ENCODE results near the gene MBD3. TPM values are rescaled to one million over a fixed set of nuclear protein-coding genes. Genes with fewer than 3 reads are reported as not detected.

The MBD3 gene
- total and polyA plus RNA-seq, 2 of the 4 experiments (the other 2 are of a cell fraction), result 42.5 to 66.3 TPM

- no peaks in the 10 kb centered on the region for H3K79me1 ChIP-seq (ENCODE audit: low read depth in 1 of 2, low read length in 2 of 2)
- no peak overlapping the region for H4K8ac ChIP-seq (ENCODE audit: low read depth in 2 of 2, low read length in 2 of 2)
- no peak overlapping the region for H4K91ac ChIP-seq (ENCODE audit: insufficient read depth, low read depth, low read length)
- intact Hi-C loops (cut with micrococcal nuclease) (no loop called here), dilution Hi-C loops (cut with HindIII; ENCODE audit: low sequenced_read_pairs, unreplicated experiment) (no loop called here), in situ Hi-C loops (cut with MboI; ENCODE audit: low sequenced_read_pairs) (loop anchor here (25.0 kb wide), 1 partner anchor 258 kb away; no protein-coding TSS in a partner anchor)
- TF ChIP-seq CTCF (conservative IDR thresholded peaks at IDR 0.05; ENCODE audit: low read depth, low read length) (no peak), FOS (IDR thresholded peaks at IDR 0.05; ENCODE audit: low read depth, low read length) (no peak), RAD21 (IDR thresholded peaks at IDR 0.05; ENCODE audit: low read length) (no peak), MAZ (IDR thresholded peaks at IDR 0.05; ENCODE audit: borderline replicate concordance, low read depth, low read length) (no peak), POLR2A (IDR thresholded peaks at IDR 0.05; ENCODE audit: low read depth, low read length) (no peak), ELK1 (IDR thresholded peaks at IDR 0.05; ENCODE audit: borderline replicate concordance, low read depth, low read length) (no peak), NFE2L2 (IDR thresholded peaks at IDR 0.05; ENCODE audit: low read depth, low read length) (no peak), CEBPB (IDR thresholded peaks at IDR 0.05; ENCODE audit: low read depth, low read length) (no peak)
- peaks cover 12% of the 10 kb centered on the region for H3K27me3 ChIP-seq (ENCODE audit: control insufficient read depth, insufficient read depth, low read length)
- no peak overlapping the region for H3K4me3 ChIP-seq (ENCODE audit: insufficient read depth, low read depth, low read length)
- no TSS peak for BruUV-seq (replicated peaks)
- H2AK5ac ChIP-seq (ENCODE audit: low read depth, low read length), result no peak overlapping the region
- no peak overlapping the region for H2BK20ac ChIP-seq (ENCODE audit: low read depth, low read length)
- WGBS, 2 experiments (ENCODE audit: extremely low coverage in 2 of 2, insufficient read length in 1 of 2), result 86% methylated on average over 7 of the region's 16 CpGs; no CpG with 5 or more reads in 1 of the 2 experiments
- H3K36me3 ChIP-seq (ENCODE audit: control insufficient read depth, insufficient read depth, low read length), result no peaks in the 10 kb centered on the region
- peaks cover 5% of the 10 kb centered on the region; the same call in 1 of the 2 replicates for H4K20me1 ChIP-seq (ENCODE audit: insufficient read depth, low read length)
- no peak overlapping the region for H2BK15ac ChIP-seq (ENCODE audit: low read depth, low read length)
- H2AFZ ChIP-seq (replicated peaks; ENCODE audit: low read length, poor library complexity), result no peak overlapping the region
- H2BK5ac ChIP-seq (ENCODE audit: low read depth, low read length, poor library complexity, severe bottlenecking), result no peak overlapping the region
- H3K4me2 ChIP-seq (ENCODE audit: low read depth, low read length), result no peak overlapping the region
- H3K56ac ChIP-seq (ENCODE audit: extremely low read depth, insufficient read depth, low read length), result no peak overlapping the region
- H4K5ac ChIP-seq (ENCODE audit: low read depth, low read length), result no peak overlapping the region
- POLR2A ChIA-PET (ENCODE audit: unreplicated experiment), result no interaction called here
- no peaks in the 10 kb centered on the region; the same call in 1 of the 2 replicates for H3K4me1 ChIP-seq (ENCODE audit: control insufficient read depth, insufficient read depth, low read length)
- no peak overlapping the region for H3K18ac ChIP-seq (ENCODE audit: low read depth, low read length)
- H3K9me1 ChIP-seq (ENCODE audit: insufficient read depth, low read length), result peaks cover 4% of the 10 kb centered on the region; the same call in 1 of the 2 replicates
- H3K27ac ChIP-seq (ENCODE audit: insufficient read depth, low read length), result no peak overlapping the region
- CTCF ChIA-PET, result no interaction called here
- no peak overlapping the region for H3K23ac ChIP-seq (ENCODE audit: low read depth, low read length)
- H2AK9ac ChIP-seq (replicated peaks; ENCODE audit: low read depth, low read length, poor library complexity), result no peak overlapping the region
- H3K4ac ChIP-seq (ENCODE audit: low read depth, low read length), result no peak overlapping the region
- H2BK120ac ChIP-seq (ENCODE audit: low read depth, low read length), result no peak overlapping the region
- ATAC-seq (ENCODE audit: low read depth), result no peak
- DNase-seq, result no peak
- no peaks in the 10 kb centered on the region for H3K9me3 ChIP-seq (ENCODE audit: control insufficient read depth, insufficient read depth, low read length)
- no peak overlapping the region for H3K14ac ChIP-seq (replicated peaks; ENCODE audit: low read depth, low read length)
- H3K9ac ChIP-seq (ENCODE audit: low read depth, low read length), result no peak overlapping the region
These were observed 63.2 kb downstream of the MBD3 start for GRCh38 chr19:1529430-1529816.
